K562 (cell line): ENCODE measurements around the gene ITSN2. TPM values are rescaled to one million over a fixed set of nuclear protein-coding genes. Genes with fewer than 3 reads are reported as not detected.

ENCODE experiments used
- ATAC-seq: fragments of 200-7000 bp; cut with Tn5 transposase; 3 replicates; pipeline ENCODE4 v1.9.1; 2020; ENCODE audit warnings: moderate library complexity
- BruUV-seq: library from RNA; stranded (reverse); fragments of 400-500 nt; replicated peaks from 2 replicates; lab custom pipeline; 2021; lab: Mats Ljungman, UMichigan
- CTCF ChIA-PET: fragments of 300-600 bp; formaldehyde crosslinking; extraction: SDS; loops from one replicate; lab custom pipeline; 2021; ENCODE audit warnings: low intra/inter-chr PET ratio; lab: Yijun Ruan, JAX
- POLR2A ChIA-PET: fragments of 300-600, 350-650 bp; sonication (Branson Sonifier 250); formaldehyde crosslinking; extraction: SDS; loops from one replicate; lab custom pipeline; 2021; ENCODE audit warnings: antibody characterized with exemption, inconsistent platforms; lab: Yijun Ruan, JAX
- DNase-seq, 4 experiments: peaks; one replicate each; pipeline versions ENCODE4 v3.0.0 to v3.0.0-alpha.2; 2011 to 2018; ENCODE audit warnings: low spot score in 3 of 4, mixed read lengths in 3 of 4; ENCODE audit errors: extremely low read depth in 1 of 4
- FAIRE-seq: peaks from 2 replicates; lab custom pipeline; 2011; peaks lifted over from hg19 to GRCh38; lab: Jason Lieb, UNC
- H2AFZ ChIP-seq: 2 replicates; pipeline ENCODE4 v1.6.0; 2011; ENCODE audit warnings: low read depth, low read length, control low read depth, inconsistent platforms
- H3K27ac ChIP-seq: fragments of 200-600 bp; 3 replicates; pipeline ENCODE4 v1.8.0; 2011; ENCODE audit warnings: low read depth, mild to moderate bottlenecking, control low read depth, inconsistent platforms, low read length, moderate library complexity, mixed read lengths; ENCODE audit errors: extremely low read depth
- H3K27me3 ChIP-seq, 2 experiments: fragments of 300-600 bp in 1 of 2; 2 replicates in 1 of 2; 3 replicates in 1 of 2; pipeline versions ENCODE4 v1.6.0 to v1.8.0; 2011; ENCODE audit warnings: inconsistent platforms in 2 of 2, low read length in 2 of 2, mild to moderate bottlenecking in 1 of 2, mixed read lengths in 1 of 2, moderate library complexity in 1 of 2; ENCODE audit not compliant: control insufficient read depth in 2 of 2, insufficient read depth in 2 of 2
- H3K36me3 ChIP-seq: fragments of 300-600 bp; 3 replicates; pipeline ENCODE4 v1.8.0; 2011; ENCODE audit warnings: mild to moderate bottlenecking, low read length, inconsistent platforms; ENCODE audit not compliant: control insufficient read depth, insufficient read depth
- H3K4me1 ChIP-seq, 2 experiments: fragments of 200-600 bp in 1 of 2; replicated peaks in 1 of 2; 2 replicates in 1 of 2; 3 replicates in 1 of 2; pipeline versions ENCODE4 v1.5.1 to v1.8.0; 2011; ENCODE audit warnings: inconsistent platforms in 2 of 2, low read length in 2 of 2, mild to moderate bottlenecking in 1 of 2, mixed read lengths in 1 of 2, moderate library complexity in 1 of 2; ENCODE audit not compliant: control insufficient read depth in 2 of 2, insufficient read depth in 2 of 2
- H3K4me2 ChIP-seq: 2 replicates; pipeline ENCODE4 v1.6.1; 2011; ENCODE audit warnings: low read length, control low read depth, inconsistent platforms, mixed read lengths; ENCODE audit not compliant: insufficient read depth
- H3K4me3 ChIP-seq: fragments of 200-600 bp; sonication (generic), shearing (Covaris generic); 2 replicates; pipeline ENCODE4 v1.5.1; 2016; ENCODE audit warnings: control low read depth, inconsistent platforms
- H3K79me2 ChIP-seq: fragments of 200-600 bp; 3 replicates; pipeline ENCODE4 v1.8.0; 2011; ENCODE audit warnings: low read length, inconsistent platforms; ENCODE audit not compliant: control insufficient read depth, insufficient read depth
- H3K9ac ChIP-seq, 2 experiments: 2 replicates each; pipeline versions ENCODE4 v1.6.0 to v1.6.1; 2011; ENCODE audit warnings: low read depth in 2 of 2, low read length in 2 of 2, control low read depth in 1 of 2, inconsistent platforms in 1 of 2, mild to moderate bottlenecking in 1 of 2, mixed read lengths in 1 of 2; ENCODE audit not compliant: insufficient read depth in 1 of 2
- H3K9me1 ChIP-seq: one replicate; pipeline ENCODE4 v1.6.0; 2011; ENCODE audit warnings: inconsistent platforms, mild to moderate bottlenecking, low read length, moderate library complexity; ENCODE audit not compliant: control insufficient read depth, insufficient read depth
- H3K9me3 ChIP-seq: replicated peaks from 2 replicates; pipeline ENCODE4 v1.5.1; 2011; ENCODE audit warnings: low read depth, low read length, inconsistent platforms; ENCODE audit not compliant: control insufficient read depth, insufficient read depth
- H4K20me1 ChIP-seq: replicated peaks from 2 replicates; pipeline ENCODE4 v1.6.1; 2011; ENCODE audit warnings: low read length, inconsistent platforms, mixed read lengths; ENCODE audit not compliant: control insufficient read depth, insufficient read depth
- HIVEP1 ChIP-seq: fragments of 250-450 bp; sonication (Bioruptor Pico); IDR thresholded peaks from 2 replicates; pipeline ENCODE4 v1.4.0; 2020; ENCODE audit warnings: mild to moderate bottlenecking
- ZEB2 ChIP-seq: fragments of 450-650 bp; IDR thresholded peaks from 2 replicates; pipeline ENCODE4 v1.6.1; 2016
- ZNF263 ChIP-seq: sonication (generic); formaldehyde crosslinking; IDR thresholded peaks from 2 replicates; pipeline ENCODE4 v1.8.0; 2022; ENCODE audit warnings: mild to moderate bottlenecking, missing genetic modification reagents, borderline replicate concordance
- WGBS: fragments of 100-300 bp; shearing (Covaris generic); methylation state at CpG from one replicate; pipeline ENCODE4 v1.1.6; 2016; ENCODE audit warnings: low coverage, mixed read lengths; ENCODE audit not compliant: insufficient coverage; ENCODE audit errors: missing lambda C conversion rate; 5-methylcytosine and 5-hydroxymethylcytosine counted together
- in situ Hi-C: fragments of 300-500 bp; cut with MboI; formaldehyde crosslinking; loops from 4 replicates; pipeline ENCODE4 v1.15.0; 2018; ENCODE audit warnings: inconsistent platforms, mixed read lengths
- intact Hi-C: fragments of 100-400 bp; cut with micrococcal nuclease; formaldehyde crosslinking; loops from 2 replicates; pipeline ENCODE4 v1.14.2; 2022
- polyA plus RNA-seq, 8 experiments: library from polyadenylated mRNA; depleted of rRNA in 4 of 8; stranded (reverse) in 5 of 8; unstranded in 3 of 8; fragments of >200 nt; fragmentation: Nextera tagmentation in 2 of 8; fragmentation: Illumina TruSeq in 1 of 8; extraction: Ambion mirVana in 2 of 8; extraction: Trizol in 1 of 8; gene quantifications; 2 replicates each; pipeline versions ENCODE4 v1.2.1 to v1.2.3, GENCODE V29; 2011 to 2014; ENCODE audit warnings: inconsistent platforms in 1 of 8, missing spikeins in 1 of 8
- total RNA-seq, 7 experiments: library from RNA; depleted of rRNA in 6 of 7; stranded (reverse); fragments of >200 nt in 6 of 7; fragmentation: Illumina TruSeq in 2 of 7; extraction: Trizol in 2 of 7; gene quantifications; 2 replicates each; pipeline versions ENCODE4 v1.2.1 to v1.2.3, GENCODE V29; 2011 to 2021; ENCODE audit warnings: low replicate concordance in 1 of 7
- TF ChIP-seq, protein P1 (sequence below): fragments of 250-450 bp; sonication (Bioruptor Pico); IDR thresholded peaks from 2 replicates; pipeline ENCODE4 v1.5.0; 2021; ENCODE audit warnings: mild to moderate bottlenecking, moderate library complexity

ITSN2 gene
- total and polyA plus RNA-seq, 9 of the 15 experiments (the other 6 are each of a cell fraction or from before 2014, with no cell fraction given) = 6.6 to 19.9 (median 15.2) TPM

DNA sequence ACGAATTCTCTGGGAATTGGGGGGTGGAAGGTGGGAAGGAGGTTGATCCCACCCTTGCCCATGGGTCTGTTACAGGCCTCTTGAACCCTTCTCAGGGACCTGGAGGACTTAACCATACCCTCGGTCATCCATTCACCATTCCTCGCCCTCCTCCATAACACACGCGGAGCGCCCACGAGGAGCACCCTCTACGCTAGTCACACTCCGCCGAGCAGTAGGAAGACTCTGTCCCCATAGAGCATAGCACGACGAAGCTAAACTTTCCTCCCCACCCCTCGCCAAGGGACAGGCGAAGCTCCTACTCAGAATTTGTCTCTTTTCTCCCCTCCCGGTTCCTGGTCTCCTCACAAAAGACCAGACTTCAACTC lies 611 bp upstream of the ITSN2 start:
- Histone ChIP-seq H3K4me3 (peak overlapping the region; percentile 94), H3K79me2 (peaks cover 25% of the 10 kb centered on the region; the same call in 2 of the 3 replicates), H3K9ac (peak overlapping the region; percentile 85 to 95; a peak in 3 of 4 replicates), H3K36me3 (no peaks in the 10 kb centered on the region; the same call in 2 of the 3 replicates), H3K27ac (peak overlapping the region; percentile 85; the same call in 2 of the 3 replicates), H3K9me3 (no peaks in the 10 kb centered on the region), H3K9me1 (no peaks in the 10 kb centered on the region), H3K4me1 (peaks cover 21 to 29% of the 10 kb centered on the region in 2 experiments), H3K27me3 (no peaks in the 10 kb centered on the region), H4K20me1 (no peaks in the 10 kb centered on the region), H3K4me2 (peak overlapping the region; percentile 84), H2AFZ (peak overlapping the region; percentile 100)
- in situ Hi-C loops (no loop called here), intact Hi-C loops (no loop called here)
- 88% methylated on average over 15 of the region's 15 CpGs for WGBS
- DNase-seq = no peak
- ChIA-PET POLR2A (interaction anchor here (0.6 to 2.7 kb wide), 6 partner anchors 14 to 309 kb away, joined by 3 to 12 read pairs (median 5); no protein-coding TSS in a partner anchor), CTCF (no interaction called here)
- TSS peak; percentile 60 for BruUV-seq
- FAIRE-seq = no peak
- ATAC-seq = no peak
- TF ChIP-seq HIVEP1 (CRISPR knock-in tag) = no peak
- 0 out of 2 replicates have a peak, but pooled peaks have one; percentile 9 for TF ChIP-seq ZNF263 (CRISPR knock-in tag)
- TF ChIP-seq, protein P1, sequence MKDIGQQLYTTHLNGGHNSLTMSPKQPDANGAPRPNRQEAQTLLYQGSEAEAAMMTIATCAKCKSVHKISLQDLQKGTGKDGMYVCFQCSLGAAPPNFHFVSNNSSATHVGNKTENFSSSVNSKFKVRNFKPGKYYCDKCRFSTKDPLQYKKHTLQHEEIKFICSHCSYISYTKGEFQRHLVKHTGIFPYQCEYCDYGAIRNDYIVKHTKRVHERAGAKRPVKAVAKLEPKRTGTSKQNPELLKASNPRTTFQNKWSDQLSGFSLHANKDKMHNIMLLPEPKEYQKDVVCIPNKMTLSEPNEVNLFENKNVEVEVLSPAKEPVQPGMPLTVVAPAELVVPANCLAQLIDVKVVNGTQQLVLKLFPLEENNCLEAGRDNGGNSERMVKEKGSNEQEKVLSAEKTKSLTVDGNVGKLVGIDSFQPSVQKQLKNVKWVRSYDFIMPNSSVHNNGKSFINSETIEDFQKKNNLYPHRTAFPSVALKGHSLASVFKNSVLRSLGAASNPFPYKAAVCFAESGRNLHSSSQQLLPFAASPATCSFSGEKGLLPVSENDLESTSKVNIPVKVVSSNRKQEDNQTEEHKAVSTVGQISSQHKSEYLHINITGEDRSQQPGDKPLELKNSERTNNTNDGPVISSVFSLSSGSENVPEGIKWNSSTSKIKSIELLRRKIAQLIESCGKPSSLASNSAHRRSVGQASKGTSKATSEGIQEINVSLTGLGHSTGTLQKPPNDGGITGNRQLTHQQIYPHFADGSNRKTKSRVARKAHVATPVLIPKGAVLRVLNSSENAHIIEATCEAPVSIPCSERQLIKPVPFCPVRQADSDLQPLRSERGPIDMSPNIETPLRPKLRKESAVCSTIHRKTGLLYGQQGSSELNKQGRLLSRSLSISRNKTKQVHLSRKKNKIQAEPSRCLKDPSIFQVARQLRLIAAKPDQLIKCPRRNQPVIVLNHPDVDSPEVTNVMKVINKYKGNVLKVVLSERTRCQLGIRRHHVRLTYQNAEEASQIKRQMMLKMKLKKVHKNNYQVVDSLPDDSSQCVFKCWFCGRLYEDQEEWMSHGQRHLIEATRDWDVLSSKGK (CRISPR knock-in tag) = no peak
- TF ChIP-seq ZEB2 = no peak
